Measurements from ENCODE around the gene AFM. TPM values are rescaled to one million over a fixed set of nuclear protein-coding genes. Genes with fewer than 3 reads are reported as not detected.

The AFM gene
- total RNA-seq, 2 experiments from 2014 or later, result not detected

DNA sequence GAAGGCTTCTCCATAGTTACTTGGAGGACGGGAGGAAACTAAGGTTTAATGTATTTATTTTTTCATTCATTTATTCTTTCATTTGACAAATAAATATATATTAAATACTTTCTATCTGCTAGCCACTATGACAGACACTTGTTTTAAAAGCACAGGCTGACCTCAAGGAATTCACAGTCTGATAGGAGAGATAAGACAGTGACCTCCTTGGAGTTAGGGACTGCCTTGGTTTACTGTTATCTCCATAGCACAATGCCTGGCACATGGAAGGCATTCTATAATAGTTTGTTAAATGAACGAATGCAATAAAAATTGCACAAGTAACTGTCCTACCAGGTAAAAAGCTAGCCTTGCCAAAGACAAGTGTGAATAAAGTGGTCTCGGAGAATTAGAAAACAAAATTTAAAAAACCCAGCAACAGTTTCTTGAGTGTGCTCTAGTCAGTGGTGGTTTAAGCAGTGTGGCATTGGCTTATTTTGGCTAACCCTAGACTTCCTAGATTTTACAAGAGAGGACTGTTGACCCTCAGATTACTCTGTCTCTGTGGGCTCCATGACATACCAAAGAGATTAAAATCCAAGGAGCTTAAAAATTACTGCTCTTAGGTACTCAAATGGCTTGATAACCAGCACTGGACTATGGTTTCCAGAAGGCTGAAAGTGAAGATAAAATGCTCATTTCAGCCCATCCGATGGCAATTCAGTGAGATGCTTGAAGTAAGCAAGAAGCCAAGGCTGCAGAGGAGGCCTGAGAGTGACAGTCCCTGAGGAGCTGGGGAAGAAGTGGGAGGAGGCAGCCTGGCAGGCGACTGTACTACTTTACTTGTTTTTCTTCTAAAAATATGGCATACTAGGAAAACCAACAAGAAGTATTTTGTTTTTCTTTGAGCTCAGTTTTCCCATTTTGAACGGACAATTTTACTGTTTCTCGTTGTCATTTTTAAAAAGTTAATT lies 35.9 kb upstream of the AFM start:
- Histone ChIP-seq H3K4me2 (ENCODE audit: low read length) (no peak overlapping the region), H3K9me2 (ENCODE audit: insufficient read depth, low read length) (no peaks in the 10 kb centered on the region), H2AFZ (ENCODE audit: low read length) (no peak overlapping the region), H3K36me3 (ENCODE audit: insufficient read depth, low read length) (no peaks in the 10 kb centered on the region), H3K4me1 (ENCODE audit: insufficient read depth, low read length, poor library complexity, severe bottlenecking) (no peaks in the 10 kb centered on the region), H4K20me1 (ENCODE audit: insufficient read depth, low read length) (no peaks in the 10 kb centered on the region), H3K27ac (ENCODE audit: low read depth, low read length, poor library complexity, severe bottlenecking) (no peak overlapping the region), H3K79me2 (ENCODE audit: insufficient read depth, low read depth, low read length) (no peaks in the 10 kb centered on the region), H3K4me3 (ENCODE audit: low read depth, low read length, poor library complexity, severe bottlenecking) (no peak overlapping the region), H3K9me3 (ENCODE audit: low read length) (no peaks in the 10 kb centered on the region)
- POLR2A ChIA-PET, result interaction anchor here (0.5 kb wide), 1 partner anchor 161 kb away, joined by 3 read pairs; no protein-coding TSS in a partner anchor
- CTCF ChIA-PET (ENCODE audit: unreplicated experiment), result interaction anchor here (0.8 kb wide), 1 partner anchor 54 kb away, joined by 3 read pairs; no protein-coding TSS in a partner anchor
- intact Hi-C loops (cut with micrococcal nuclease; ENCODE audit: unreplicated experiment), result loop anchor here (5.0 to 10.0 kb wide), 2 partner anchors 131 to 222 kb away; no protein-coding TSS in a partner anchor
- no peak for TF ChIP-seq EZH2phosphoT487 (IDR thresholded peaks at IDR 0.05; ENCODE audit: borderline replicate concordance, low read depth, low read length)
- TF ChIP-seq, protein P1, sequence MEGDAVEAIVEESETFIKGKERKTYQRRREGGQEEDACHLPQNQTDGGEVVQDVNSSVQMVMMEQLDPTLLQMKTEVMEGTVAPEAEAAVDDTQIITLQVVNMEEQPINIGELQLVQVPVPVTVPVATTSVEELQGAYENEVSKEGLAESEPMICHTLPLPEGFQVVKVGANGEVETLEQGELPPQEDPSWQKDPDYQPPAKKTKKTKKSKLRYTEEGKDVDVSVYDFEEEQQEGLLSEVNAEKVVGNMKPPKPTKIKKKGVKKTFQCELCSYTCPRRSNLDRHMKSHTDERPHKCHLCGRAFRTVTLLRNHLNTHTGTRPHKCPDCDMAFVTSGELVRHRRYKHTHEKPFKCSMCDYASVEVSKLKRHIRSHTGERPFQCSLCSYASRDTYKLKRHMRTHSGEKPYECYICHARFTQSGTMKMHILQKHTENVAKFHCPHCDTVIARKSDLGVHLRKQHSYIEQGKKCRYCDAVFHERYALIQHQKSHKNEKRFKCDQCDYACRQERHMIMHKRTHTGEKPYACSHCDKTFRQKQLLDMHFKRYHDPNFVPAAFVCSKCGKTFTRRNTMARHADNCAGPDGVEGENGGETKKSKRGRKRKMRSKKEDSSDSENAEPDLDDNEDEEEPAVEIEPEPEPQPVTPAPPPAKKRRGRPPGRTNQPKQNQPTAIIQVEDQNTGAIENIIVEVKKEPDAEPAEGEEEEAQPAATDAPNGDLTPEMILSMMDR (conservative IDR thresholded peaks at IDR 0.05; ENCODE audit: low read length), result no peak
- BruUV-seq (replicated peaks), result no TSS peak
- DNase-seq (ENCODE audit: low spot score), result no peak

DNA sequence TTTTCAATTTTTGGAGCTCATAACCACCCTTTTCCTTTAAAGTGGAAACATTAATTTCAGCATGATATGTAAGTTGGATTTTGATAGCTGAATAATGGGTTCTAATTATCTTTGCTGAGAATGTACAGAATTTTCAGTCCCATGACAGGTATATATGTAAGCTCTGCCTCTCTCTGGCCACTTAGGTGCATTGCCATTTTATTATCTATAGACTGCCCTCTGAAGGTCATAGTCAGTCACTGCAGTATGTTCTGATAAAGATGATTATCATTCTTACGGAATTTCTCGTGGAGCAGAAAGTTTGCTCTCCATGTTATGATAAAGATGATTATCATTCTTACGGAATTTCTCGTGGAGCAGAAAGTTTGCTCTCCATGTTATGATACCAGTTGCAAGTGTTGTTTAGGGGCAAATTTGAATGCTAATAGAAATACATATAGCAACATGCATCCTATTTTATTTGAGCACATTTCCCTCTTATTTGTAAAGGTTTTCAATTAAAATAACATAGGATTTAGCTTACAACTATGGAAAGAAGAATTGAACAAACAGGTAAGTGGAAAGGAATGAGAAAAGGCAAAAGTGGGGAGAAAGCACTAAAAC lies 35.1 kb upstream of the AFM start:
- Histone ChIP-seq H3K27ac (ENCODE audit: low read depth, low read length, poor library complexity, severe bottlenecking) (no peak overlapping the region), H3K79me2 (ENCODE audit: insufficient read depth, low read depth, low read length) (no peaks in the 10 kb centered on the region), H4K20me1 (ENCODE audit: insufficient read depth, low read length) (no peaks in the 10 kb centered on the region), H3K9me2 (ENCODE audit: insufficient read depth, low read length) (no peaks in the 10 kb centered on the region), H3K4me1 (ENCODE audit: insufficient read depth, low read length, poor library complexity, severe bottlenecking) (no peaks in the 10 kb centered on the region), H3K4me2 (ENCODE audit: low read length) (no peak overlapping the region), H2AFZ (ENCODE audit: low read length) (no peak overlapping the region), H3K9me3 (ENCODE audit: low read length) (no peaks in the 10 kb centered on the region), H3K36me3 (ENCODE audit: insufficient read depth, low read length) (no peaks in the 10 kb centered on the region), H3K4me3 (ENCODE audit: low read depth, low read length, poor library complexity, severe bottlenecking) (no peak overlapping the region)
- POLR2A ChIA-PET, result interaction anchor here (0.5 to 0.7 kb wide), 2 partner anchors 160 to 217 kb away, joined by 3 read pairs; no protein-coding TSS in a partner anchor
- intact Hi-C loops (cut with micrococcal nuclease; ENCODE audit: unreplicated experiment), result loop anchor here (5.0 to 10.0 kb wide), 2 partner anchors 132 to 221 kb away; no protein-coding TSS in a partner anchor
- CTCF ChIA-PET (ENCODE audit: unreplicated experiment), result interaction anchor here (0.8 kb wide), 1 partner anchor 53 kb away, joined by 3 read pairs; no protein-coding TSS in a partner anchor
- BruUV-seq (replicated peaks), result no TSS peak
- peak; percentile 78 for DNase-seq (ENCODE audit: low spot score)
- TF ChIP-seq EZH2phosphoT487 (IDR thresholded peaks at IDR 0.05; ENCODE audit: borderline replicate concordance, low read depth, low read length), result no peak
- TF ChIP-seq, protein P1 (conservative IDR thresholded peaks at IDR 0.05; ENCODE audit: low read length), result peak; percentile 99
